Measurements from ENCODE around the gene HCRTR2. TPM values are rescaled to one million over a fixed set of nuclear protein-coding genes. Genes with fewer than 3 reads are reported as not detected.
A peak's percentile ranks its signal among the peaks of the same experiment; 100 is the strongest.

HCRTR2 gene
- total and polyA plus RNA-seq, 2 experiments from 2014 or later: not detected

GRCh38 chr6:55199239-55199638, 24.9 kb downstream of the HCRTR2 start:
- Histone ChIP-seq H3K4me3 (no peak overlapping the region), H3K36me3 (no peaks in the 10 kb centered on the region), H3K27me3 (no peaks in the 10 kb centered on the region), H3K4me1 (ENCODE audit: low read depth) (no peaks in the 10 kb centered on the region), H3K9me3 (ENCODE audit: low read depth) (no peaks in the 10 kb centered on the region), H3K27ac (no peak overlapping the region)
- TF ChIP-seq, protein P1, sequence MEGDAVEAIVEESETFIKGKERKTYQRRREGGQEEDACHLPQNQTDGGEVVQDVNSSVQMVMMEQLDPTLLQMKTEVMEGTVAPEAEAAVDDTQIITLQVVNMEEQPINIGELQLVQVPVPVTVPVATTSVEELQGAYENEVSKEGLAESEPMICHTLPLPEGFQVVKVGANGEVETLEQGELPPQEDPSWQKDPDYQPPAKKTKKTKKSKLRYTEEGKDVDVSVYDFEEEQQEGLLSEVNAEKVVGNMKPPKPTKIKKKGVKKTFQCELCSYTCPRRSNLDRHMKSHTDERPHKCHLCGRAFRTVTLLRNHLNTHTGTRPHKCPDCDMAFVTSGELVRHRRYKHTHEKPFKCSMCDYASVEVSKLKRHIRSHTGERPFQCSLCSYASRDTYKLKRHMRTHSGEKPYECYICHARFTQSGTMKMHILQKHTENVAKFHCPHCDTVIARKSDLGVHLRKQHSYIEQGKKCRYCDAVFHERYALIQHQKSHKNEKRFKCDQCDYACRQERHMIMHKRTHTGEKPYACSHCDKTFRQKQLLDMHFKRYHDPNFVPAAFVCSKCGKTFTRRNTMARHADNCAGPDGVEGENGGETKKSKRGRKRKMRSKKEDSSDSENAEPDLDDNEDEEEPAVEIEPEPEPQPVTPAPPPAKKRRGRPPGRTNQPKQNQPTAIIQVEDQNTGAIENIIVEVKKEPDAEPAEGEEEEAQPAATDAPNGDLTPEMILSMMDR (IDR thresholded peaks at IDR 0.05; ENCODE audit: low read depth, low read length): no peak
- DNase-seq (ENCODE audit: low read depth in 1 of 2, low spot score in 1 of 2): no peak

GRCh38 chr6:55208478-55209458, 34.5 kb downstream of the HCRTR2 start:
- Histone ChIP-seq H3K9me3 (ENCODE audit: low read depth) (no peaks in the 10 kb centered on the region), H3K27me3 (no peaks in the 10 kb centered on the region), H3K4me3 (no peak overlapping the region), H3K27ac (no peak overlapping the region), H3K36me3 (no peaks in the 10 kb centered on the region), H3K4me1 (ENCODE audit: low read depth) (no peaks in the 10 kb centered on the region)
- no peak for DNase-seq (ENCODE audit: low read depth in 1 of 2, low spot score in 1 of 2)
- TF ChIP-seq, protein P1 (IDR thresholded peaks at IDR 0.05; ENCODE audit: low read depth, low read length): no peak

DNA sequence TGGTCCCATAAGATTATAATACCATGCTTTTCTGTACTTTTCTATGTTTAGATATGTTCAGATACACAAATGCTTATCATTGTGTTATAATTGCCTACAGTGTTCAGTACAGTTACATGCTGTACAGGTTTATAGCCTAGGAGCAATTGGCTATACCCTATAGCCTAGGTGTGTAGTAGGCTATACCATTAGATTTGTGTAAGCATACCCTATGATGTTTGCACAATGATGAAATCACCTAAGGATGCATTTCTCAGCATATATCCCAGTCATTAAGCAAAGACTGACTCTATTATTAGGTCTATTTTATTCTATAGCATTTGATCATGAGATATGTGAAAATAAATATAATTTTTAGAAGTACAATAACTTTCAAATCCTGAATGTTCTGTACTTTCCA, 36.6 kb downstream of the HCRTR2 start:
- DNase-seq (ENCODE audit: low read depth in 1 of 2, low spot score in 1 of 2): no peak
- no peaks in the 10 kb centered on the region for H3K36me3 ChIP-seq
- H3K4me1 ChIP-seq (ENCODE audit: low read depth): no peaks in the 10 kb centered on the region
- TF ChIP-seq, protein P1 (IDR thresholded peaks at IDR 0.05; ENCODE audit: low read depth, low read length): no peak
- no peaks in the 10 kb centered on the region for H3K27me3 ChIP-seq
- no peaks in the 10 kb centered on the region for H3K9me3 ChIP-seq (ENCODE audit: low read depth)
- H3K27ac ChIP-seq: no peak overlapping the region
- H3K4me3 ChIP-seq: no peak overlapping the region

- Histone ChIP-seq H3K4me1 (ENCODE audit: low read depth) (no peaks in the 10 kb centered on the region), H3K9me3 (ENCODE audit: low read depth) (no peaks in the 10 kb centered on the region), H3K27me3 (no peaks in the 10 kb centered on the region), H3K36me3 (no peaks in the 10 kb centered on the region), H3K27ac (no peak overlapping the region), H3K4me3 (no peak overlapping the region)
- TF ChIP-seq, protein P1 (IDR thresholded peaks at IDR 0.05; ENCODE audit: low read depth, low read length): no peak
- DNase-seq (ENCODE audit: low read depth in 1 of 2, low spot score in 1 of 2): peak in 1 of 2 donors; percentile 6
Observed at GRCh38 chr6:55212156-55212555, 37.8 kb downstream of the HCRTR2 start.

GRCh38 chr6:55220961-55221360, 46.6 kb downstream of the HCRTR2 start:
- Histone ChIP-seq H3K27me3 (no peaks in the 10 kb centered on the region), H3K27ac (no peak overlapping the region), H3K4me1 (ENCODE audit: low read depth) (no peaks in the 10 kb centered on the region), H3K4me3 (no peak overlapping the region), H3K36me3 (no peaks in the 10 kb centered on the region), H3K9me3 (ENCODE audit: low read depth) (no peaks in the 10 kb centered on the region)
- TF ChIP-seq, protein P1 (IDR thresholded peaks at IDR 0.05; ENCODE audit: low read depth, low read length): no peak
- no peak for DNase-seq (ENCODE audit: low read depth in 1 of 2, low spot score in 1 of 2)

All from cardiac muscle cell (in vitro differentiated cells and primary cell).